Fibroblast of lung (primary cell): Measurements from ENCODE around the gene MTAP.

Experiments
- EZH2 ChIP-seq: IDR thresholded peaks from 2 replicates; pipeline ENCODE4 v1.5.1; 2012; ENCODE audit warnings: low read length, control low read depth, mild to moderate bottlenecking; ENCODE audit errors: missing control alignments
- TF ChIP-seq, protein P1 (sequence below), 2 donors: IDR thresholded peaks in 1 of 2; conservative IDR thresholded peaks in 1 of 2; 1 replicate in 1 of 2; 2 replicates in 1 of 2; pipeline ENCODE4 v1.5.1; 2011 to 2012; ENCODE audit warnings: low read length in 2 of 2, control low read depth in 1 of 2, inconsistent platforms in 1 of 2, low read depth in 1 of 2, mild to moderate bottlenecking in 1 of 2

GRCh38 chr9:21779397-21779796, 23.0 kb upstream of the MTAP start:
- TF ChIP-seq, protein P1, sequence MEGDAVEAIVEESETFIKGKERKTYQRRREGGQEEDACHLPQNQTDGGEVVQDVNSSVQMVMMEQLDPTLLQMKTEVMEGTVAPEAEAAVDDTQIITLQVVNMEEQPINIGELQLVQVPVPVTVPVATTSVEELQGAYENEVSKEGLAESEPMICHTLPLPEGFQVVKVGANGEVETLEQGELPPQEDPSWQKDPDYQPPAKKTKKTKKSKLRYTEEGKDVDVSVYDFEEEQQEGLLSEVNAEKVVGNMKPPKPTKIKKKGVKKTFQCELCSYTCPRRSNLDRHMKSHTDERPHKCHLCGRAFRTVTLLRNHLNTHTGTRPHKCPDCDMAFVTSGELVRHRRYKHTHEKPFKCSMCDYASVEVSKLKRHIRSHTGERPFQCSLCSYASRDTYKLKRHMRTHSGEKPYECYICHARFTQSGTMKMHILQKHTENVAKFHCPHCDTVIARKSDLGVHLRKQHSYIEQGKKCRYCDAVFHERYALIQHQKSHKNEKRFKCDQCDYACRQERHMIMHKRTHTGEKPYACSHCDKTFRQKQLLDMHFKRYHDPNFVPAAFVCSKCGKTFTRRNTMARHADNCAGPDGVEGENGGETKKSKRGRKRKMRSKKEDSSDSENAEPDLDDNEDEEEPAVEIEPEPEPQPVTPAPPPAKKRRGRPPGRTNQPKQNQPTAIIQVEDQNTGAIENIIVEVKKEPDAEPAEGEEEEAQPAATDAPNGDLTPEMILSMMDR (conservative IDR thresholded peaks at IDR 0.05 in 1 of 2, IDR thresholded peaks at IDR 0.05 in 1 of 2; ENCODE audit: low read depth in 1 of 2, low read length in 2 of 2): no peak
- no peak for TF ChIP-seq EZH2
